ENCODE data around the gene TM4SF4.

DNA sequence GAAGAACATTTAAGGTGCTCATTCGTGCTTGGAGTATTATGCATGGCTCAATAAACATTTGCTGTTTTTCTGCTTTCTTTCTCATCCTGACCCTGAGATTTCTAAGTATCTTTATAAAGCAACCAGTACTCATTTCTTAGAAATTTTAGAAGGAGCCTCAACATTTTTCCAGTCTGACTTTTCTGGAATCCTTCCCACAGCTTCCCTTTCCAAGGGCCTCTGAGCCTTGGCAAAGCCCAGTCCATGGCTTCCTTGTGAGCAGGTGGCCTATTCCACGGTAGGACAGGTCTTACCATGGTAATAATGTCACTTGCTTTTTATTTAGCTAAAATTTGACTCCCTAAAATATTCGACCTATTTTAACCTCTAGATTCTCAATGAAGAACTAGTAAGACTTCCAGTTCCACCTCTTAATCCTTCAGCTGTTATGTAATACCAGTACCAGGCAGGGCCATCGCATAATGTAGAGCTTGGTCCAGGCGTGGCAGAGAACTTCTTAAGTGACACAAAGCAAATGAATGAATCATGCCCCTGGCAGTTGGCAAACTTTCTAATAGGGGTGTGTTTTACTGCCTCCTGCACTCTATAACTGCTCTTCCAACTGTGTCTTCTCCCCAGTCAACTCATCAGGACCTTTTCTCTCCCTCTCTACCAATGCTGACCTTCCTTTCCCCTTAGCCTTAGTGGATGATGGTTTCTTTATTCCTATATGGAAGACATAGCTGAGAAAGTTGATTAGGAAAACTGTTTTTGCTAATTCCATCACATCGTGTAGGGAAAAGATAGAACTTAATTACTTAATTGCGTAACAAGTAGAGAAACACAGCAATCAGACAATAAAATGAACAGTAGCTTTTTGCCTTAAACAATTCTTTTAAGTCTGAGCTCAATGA is 894 bp upstream of the TM4SF4 start:
- TF ChIP-seq, protein P1, sequence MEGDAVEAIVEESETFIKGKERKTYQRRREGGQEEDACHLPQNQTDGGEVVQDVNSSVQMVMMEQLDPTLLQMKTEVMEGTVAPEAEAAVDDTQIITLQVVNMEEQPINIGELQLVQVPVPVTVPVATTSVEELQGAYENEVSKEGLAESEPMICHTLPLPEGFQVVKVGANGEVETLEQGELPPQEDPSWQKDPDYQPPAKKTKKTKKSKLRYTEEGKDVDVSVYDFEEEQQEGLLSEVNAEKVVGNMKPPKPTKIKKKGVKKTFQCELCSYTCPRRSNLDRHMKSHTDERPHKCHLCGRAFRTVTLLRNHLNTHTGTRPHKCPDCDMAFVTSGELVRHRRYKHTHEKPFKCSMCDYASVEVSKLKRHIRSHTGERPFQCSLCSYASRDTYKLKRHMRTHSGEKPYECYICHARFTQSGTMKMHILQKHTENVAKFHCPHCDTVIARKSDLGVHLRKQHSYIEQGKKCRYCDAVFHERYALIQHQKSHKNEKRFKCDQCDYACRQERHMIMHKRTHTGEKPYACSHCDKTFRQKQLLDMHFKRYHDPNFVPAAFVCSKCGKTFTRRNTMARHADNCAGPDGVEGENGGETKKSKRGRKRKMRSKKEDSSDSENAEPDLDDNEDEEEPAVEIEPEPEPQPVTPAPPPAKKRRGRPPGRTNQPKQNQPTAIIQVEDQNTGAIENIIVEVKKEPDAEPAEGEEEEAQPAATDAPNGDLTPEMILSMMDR (conservative IDR thresholded peaks at IDR 0.05; ENCODE audit: low read length), result no peak
- no peak for TF ChIP-seq EZH2phosphoT487 (IDR thresholded peaks at IDR 0.05; ENCODE audit: borderline replicate concordance)

Measured in Loucy (cell line).